Fibroblast of skin of right biceps (primary cell): ENCODE results near the gene KIF5C.
"Not testable (repeated sequence)": the region's sequence is repeated elsewhere in the genome, so short reads cannot be mapped to it uniquely, and the experiment has no call there.

Experiments used
- DNase-seq: peaks from one replicate; pipeline ENCODE4 v3.0.0-alpha.2; 2013

KIF5C gene

GRCh38 chr2:148967578-148967977 is 92.6 kb downstream of the KIF5C start:
- DNase-seq, result peak; percentile 11

GRCh38 chr2:148968301-148968700 is 93.3 kb downstream of the KIF5C start:
- no peak for DNase-seq

- no peak for DNase-seq
Observed at GRCh38 chr2:148968776-148969319, 93.8 kb downstream of the KIF5C start.

- no peak for DNase-seq
Observed at GRCh38 chr2:148969659-148970061, 94.6 kb downstream of the KIF5C start.

- DNase-seq, result no peak
Observed at GRCh38 chr2:148970385-148970784, 95.4 kb downstream of the KIF5C start.

- DNase-seq, result no peak
Observed at GRCh38 chr2:148971547-148971946, 96.5 kb downstream of the KIF5C start.

- DNase-seq, result no peak
Observed at GRCh38 chr2:148974095-148974494, 99.1 kb downstream of the KIF5C start.

- no peak for DNase-seq
Observed at GRCh38 chr2:148978026-148978685, 103.1 kb downstream of the KIF5C start.

- no peak for DNase-seq
Observed at GRCh38 chr2:148978706-148979105, 103.7 kb downstream of the KIF5C start.

- no peak for DNase-seq
Observed at GRCh38 chr2:148979164-148979918, 104.3 kb downstream of the KIF5C start.

- no peak for DNase-seq
Observed at GRCh38 chr2:148979919-148980277, 104.9 kb downstream of the KIF5C start.

GRCh38 chr2:148980496-148980895 is 105.5 kb downstream of the KIF5C start:
- not testable (repeated sequence) for DNase-seq

GRCh38 chr2:148981324-148981723 is 106.3 kb downstream of the KIF5C start:
- no peak for DNase-seq

- no peak for DNase-seq
Observed at GRCh38 chr2:148981781-148982180, 106.8 kb downstream of the KIF5C start.

GRCh38 chr2:148982282-148982681 is 107.3 kb downstream of the KIF5C start:
- DNase-seq, result peak; percentile 3

GRCh38 chr2:148983896-148984295 is 108.9 kb downstream of the KIF5C start:
- no peak for DNase-seq

- DNase-seq, result no peak
Observed at GRCh38 chr2:148984449-148984848, 109.4 kb downstream of the KIF5C start.

- DNase-seq, result no peak
Observed at GRCh38 chr2:148987286-148987685, 112.3 kb downstream of the KIF5C start.

- no peak for DNase-seq
Observed at GRCh38 chr2:148988337-148988736, 113.3 kb downstream of the KIF5C start.

- peak; percentile 65 for DNase-seq
Observed at GRCh38 chr2:148989882-148990493, 115.0 kb downstream of the KIF5C start.

GRCh38 chr2:148990968-148991367 is 115.9 kb downstream of the KIF5C start:
- DNase-seq, result no peak

- DNase-seq, result no peak
Observed at GRCh38 chr2:148992448-148992847, 117.4 kb downstream of the KIF5C start.

GRCh38 chr2:148993351-148993750 is 118.3 kb downstream of the KIF5C start:
- DNase-seq, result no peak

GRCh38 chr2:148994341-148994740 is 119.3 kb downstream of the KIF5C start:
- no peak for DNase-seq
